ENCODE data around the gene DDIT4L.
"Not testable (repeated sequence)": the region's sequence is repeated elsewhere in the genome, so short reads cannot be mapped to it uniquely, and the experiment has no call there.

DDIT4L gene

GRCh38 chr4:100146756-100147155 is 43.5 kb downstream of the DDIT4L start:
- no peaks in the 10 kb centered on the region for H3K9me3 Mint-ChIP-seq

GRCh38 chr4:100137320-100137719 is 52.9 kb downstream of the DDIT4L start:
- not testable (repeated sequence) for H3K27me3 Mint-ChIP-seq (ENCODE audit: low read depth, poor library complexity)
- peaks cover 18% of the 10 kb centered on the region for H3K9me3 Mint-ChIP-seq

More at GRCh38 chr4:100146756-100147155, 43.5 kb downstream of the DDIT4L start:
- Mint-ChIP-seq H3K4me1 (peaks cover under 1% of the 10 kb centered on the region), H3K4me3 (no peak overlapping the region), H3K27me3 (ENCODE audit: low read depth, poor library complexity) (no peaks in the 10 kb centered on the region), H3K36me3 (ENCODE audit: low read depth) (no peaks in the 10 kb centered on the region), H3K27ac (no peak overlapping the region)
- no peak for TF ChIP-seq CTCF (IDR thresholded peaks at IDR 0.05)
- DNase-seq: no peak

More at GRCh38 chr4:100137320-100137719, 52.9 kb downstream of the DDIT4L start:
- not testable (repeated sequence) for H3K27ac Mint-ChIP-seq; DNase-seq; H3K4me3 Mint-ChIP-seq; H3K36me3 Mint-ChIP-seq (ENCODE audit: low read depth); H3K4me1 Mint-ChIP-seq

Measured in nephron progenitor cell (in vitro differentiated cells).